H1 (cell line): ENCODE results near the gene LARP1. TPM values are rescaled to one million over a fixed set of nuclear protein-coding genes. Genes with fewer than 3 reads are reported as not detected.
A peak's percentile ranks its signal among the peaks of the same experiment; 100 is the strongest.

Experiments
- CTCF ChIA-PET: fragments of 300-600 bp; sonication (Branson Sonifier 250); formaldehyde crosslinking; loops from one replicate; lab custom pipeline; 2021; ENCODE audit not compliant: partially characterized antibody; lab: Charles Lee
- POLR2A ChIA-PET: fragments of 300-600 bp; sonication (Branson Sonifier 250); formaldehyde crosslinking; loops from one replicate; lab custom pipeline; 2021; ENCODE audit warnings: inconsistent platforms; ENCODE audit not compliant: partially characterized antibody; lab: Charles Lee
- DNase-seq, 2 experiments: peaks; one replicate each; pipeline versions ENCODE4 v3.0.0 to v3.0.0-alpha.2; 2010 to 2022; ENCODE audit warnings: low spot score in 2 of 2, low read depth in 1 of 2, mixed read lengths in 1 of 2
- FAIRE-seq: peaks from 2 replicates; lab custom pipeline; 2011; peaks lifted over from hg19 to GRCh38; lab: Jason Lieb, UNC
- H2AFZ ChIP-seq: 2 replicates; pipeline ENCODE4 v1.8.1; 2012; ENCODE audit warnings: low read length, inconsistent platforms
- H2AK5ac ChIP-seq: 2 replicates; pipeline ENCODE4 v1.6.1; 2013; ENCODE audit warnings: low read depth, low read length
- H2BK120ac ChIP-seq: replicated peaks from 2 replicates; pipeline ENCODE3; 2013; ENCODE audit warnings: low read depth, low read length, inconsistent platforms
- H2BK12ac ChIP-seq: 2 replicates; pipeline ENCODE4 v1.6.1; 2013; ENCODE audit warnings: low read depth, low read length
- H2BK15ac ChIP-seq: 2 replicates; pipeline ENCODE4 v1.6.1; 2013; ENCODE audit warnings: low read length
- H2BK20ac ChIP-seq: 2 replicates; pipeline ENCODE4 v1.6.1; 2013; ENCODE audit warnings: low read length
- H2BK5ac ChIP-seq: 2 replicates; pipeline ENCODE4 v1.6.1; 2013; ENCODE audit warnings: low read depth, low read length
- H3K14ac ChIP-seq: 2 replicates; pipeline ENCODE4 v1.6.1; 2013; ENCODE audit warnings: inconsistent platforms; ENCODE audit not compliant: insufficient read length
- H3K18ac ChIP-seq: 2 replicates; pipeline ENCODE4 v1.6.1; 2013; ENCODE audit warnings: low read length; ENCODE audit errors: extremely low read depth
- H3K23ac ChIP-seq: 2 replicates; pipeline ENCODE4 v1.6.1; 2013; ENCODE audit warnings: inconsistent platforms; ENCODE audit not compliant: insufficient read length
- H3K23me2 ChIP-seq: 2 replicates; pipeline ENCODE4 v1.6.1; 2013; ENCODE audit warnings: low read depth, low read length
- H3K27ac ChIP-seq: 2 replicates; pipeline ENCODE4 v1.6.1; 2011; ENCODE audit warnings: low read depth, low read length, inconsistent platforms
- H3K27me3 ChIP-seq, 4 experiments: replicated peaks in 1 of 4; 1 replicate in 1 of 4; 2 replicates in 3 of 4; pipeline versions ENCODE4 v1.6.1 to v1.8.1; 2011 to 2013; ENCODE audit warnings: low read length in 3 of 4, mild to moderate bottlenecking in 3 of 4, inconsistent platforms in 2 of 4, mixed read lengths in 2 of 4, moderate library complexity in 1 of 4; ENCODE audit not compliant: control insufficient read depth in 3 of 4, insufficient read depth in 3 of 4; ENCODE audit errors: extremely low read depth in 1 of 4
- H3K36me3 ChIP-seq, 4 experiments: 2 replicates each; pipeline versions ENCODE4 v1.6.1 to v1.8.1; 2011 to 2013; ENCODE audit warnings: mild to moderate bottlenecking in 4 of 4, low read length in 3 of 4, moderate library complexity in 2 of 4, control low read depth in 1 of 4, inconsistent platforms in 1 of 4; ENCODE audit not compliant: insufficient read depth in 4 of 4, control insufficient read depth in 2 of 4
- H3K4ac ChIP-seq: replicated peaks from 2 replicates; pipeline ENCODE3; 2013; ENCODE audit warnings: low read length, low read depth, mixed read lengths, inconsistent platforms; ENCODE audit not compliant: insufficient read length
- H3K4me1 ChIP-seq, 4 experiments: replicated peaks in 1 of 4; 1 replicate in 1 of 4; 2 replicates in 3 of 4; pipeline versions ENCODE4 v1.6.1 to v1.8.1; 2011 to 2013; ENCODE audit warnings: low read length in 3 of 4, inconsistent platforms in 2 of 4, mixed read lengths in 1 of 4; ENCODE audit not compliant: insufficient read depth in 4 of 4, control insufficient read depth in 3 of 4
- H3K4me2 ChIP-seq, 2 experiments: 2 replicates each; pipeline versions ENCODE4 v1.6.1 to v1.8.1; 2011 to 2013; ENCODE audit warnings: low read depth in 2 of 2, low read length in 2 of 2, control low read depth in 1 of 2, inconsistent platforms in 1 of 2, mild to moderate bottlenecking in 1 of 2; ENCODE audit not compliant: insufficient read depth in 1 of 2
- H3K4me3 ChIP-seq, 4 experiments: fragments of 200-600, 300-600 bp in 1 of 4; sonication (generic), shearing (Covaris generic), sonication (Bioruptor Twin) in 1 of 4; 2 replicates each; pipeline versions ENCODE4 v1.5.1 to v1.8.1; 2011 to 2016; ENCODE audit warnings: low read length in 4 of 4, low read depth in 3 of 4, control low read depth in 2 of 4, inconsistent platforms in 2 of 4, mild to moderate bottlenecking in 2 of 4, mixed read lengths in 1 of 4, moderate library complexity in 1 of 4; ENCODE audit not compliant: insufficient read depth in 2 of 4; ENCODE audit errors: extremely low read depth in 1 of 4
- H3K56ac ChIP-seq: replicated peaks from 2 replicates; pipeline ENCODE3; 2013; ENCODE audit warnings: low read depth, mild to moderate bottlenecking, mixed read lengths, low read length, inconsistent platforms; ENCODE audit not compliant: insufficient read length
- H3K79me1 ChIP-seq: 2 replicates; pipeline ENCODE4 v1.6.1; 2013; ENCODE audit warnings: low read depth, low read length, control low read depth
- H3K79me2 ChIP-seq, 2 experiments: 2 replicates each; pipeline versions ENCODE4 v1.6.1 to v1.8.1; 2012 to 2013; ENCODE audit warnings: low read length in 2 of 2, mild to moderate bottlenecking in 2 of 2, inconsistent platforms in 1 of 2; ENCODE audit not compliant: insufficient read depth in 2 of 2, control insufficient read depth in 1 of 2
- H3K9ac ChIP-seq, 4 experiments: replicated peaks in 1 of 4; 1 replicate in 1 of 4; 2 replicates in 3 of 4; pipeline versions ENCODE4 v1.6.1 to v1.8.1; 2011 to 2013; ENCODE audit warnings: low read depth in 3 of 4, low read length in 3 of 4, control low read depth in 2 of 4, mild to moderate bottlenecking in 2 of 4, moderate library complexity in 2 of 4, inconsistent platforms in 1 of 4; ENCODE audit errors: extremely low read depth in 1 of 4
- H3K9me3 ChIP-seq, 2 experiments: 2 replicates each; pipeline versions ENCODE4 v1.6.1 to v1.8.1; 2012 to 2013; ENCODE audit warnings: mild to moderate bottlenecking in 2 of 2, moderate library complexity in 2 of 2, control low read depth in 1 of 2, inconsistent platforms in 1 of 2, low read depth in 1 of 2, low read length in 1 of 2, mixed read lengths in 1 of 2; ENCODE audit not compliant: insufficient read depth in 2 of 2
- H4K20me1 ChIP-seq, 2 experiments: replicated peaks in 1 of 2; 2 replicates each; pipeline versions ENCODE3 to v1.8.1; 2011 to 2013; ENCODE audit warnings: inconsistent platforms in 2 of 2, low read length in 2 of 2, mild to moderate bottlenecking in 1 of 2; ENCODE audit not compliant: insufficient read depth in 2 of 2, control insufficient read depth in 1 of 2
- H4K5ac ChIP-seq: 2 replicates; pipeline ENCODE4 v1.6.1; 2013; ENCODE audit warnings: low read length, low read depth, mixed read lengths, inconsistent platforms; ENCODE audit not compliant: insufficient read length
- H4K8ac ChIP-seq: 2 replicates; pipeline ENCODE4 v1.8.0; 2013; ENCODE audit warnings: mild to moderate bottlenecking, moderate library complexity, low read length, inconsistent platforms; ENCODE audit not compliant: insufficient read depth; ENCODE audit errors: extremely low read depth
- H4K91ac ChIP-seq: replicated peaks from 2 replicates; pipeline ENCODE3; 2013; ENCODE audit warnings: low read length, mixed read lengths, inconsistent platforms; ENCODE audit not compliant: insufficient read length
- GABPA ChIP-seq: IDR thresholded peaks from 2 replicates; pipeline ENCODE4 v1.6.1; 2011; ENCODE audit warnings: mild to moderate bottlenecking, low read length, moderate library complexity, borderline replicate concordance; ENCODE audit not compliant: insufficient read depth
- MAX ChIP-seq: IDR thresholded peaks from 2 replicates; pipeline ENCODE4 v1.6.1; 2012; ENCODE audit warnings: inconsistent platforms
- WGBS, 2 experiments: shearing (Covaris generic) in 1 of 2; methylation state at CpG; one replicate each; pipeline versions ENCODE4 v1.1.6 to v1.1.7; 2013 to 2015; ENCODE audit warnings: low lambda C conversion rate in 2 of 2, mixed read lengths in 2 of 2, inconsistent platforms in 1 of 2, low coverage in 1 of 2, missing lambda C conversion rate in 1 of 2; ENCODE audit not compliant: insufficient replicate concordance in 2 of 2, insufficient coverage in 1 of 2, insufficient read length in 1 of 2; ENCODE audit errors: extremely low coverage in 1 of 2, missing lambda C conversion rate in 1 of 2; 5-methylcytosine and 5-hydroxymethylcytosine counted together
- polyA plus RNA-seq, 7 experiments: library from polyadenylated mRNA; depleted of rRNA in 3 of 7; stranded (reverse) in 5 of 7; unstranded in 2 of 7; fragments of >200 nt in 5 of 7; fragments of 200-250 nt in 2 of 7; gene quantifications; 1 replicate in 5 of 7; 2 replicates in 1 of 7; 4 replicates in 1 of 7; pipeline versions ENCODE4 v1.2.1 to v1.2.3, GENCODE V29; 2011 to 2013; ENCODE audit warnings: missing spikeins in 2 of 7, mixed read lengths in 2 of 7
- total RNA-seq: library from RNA; stranded (reverse); fragmentation: NEBNext Ultra II Directional; extraction: Animal tissue kit (Norgen Biotek cat#: 25700); gene quantifications from 2 replicates; pipeline ENCODE4 v1.2.1, GENCODE V29; 2021

The LARP1 gene
- total and polyA plus RNA-seq, 2 of the 8 experiments (the other 6 are each of a cell fraction or from before 2014, with no cell fraction given): 106 to 422 TPM

GRCh38 chr5:154753792-154754191 lies 1.4 kb upstream of the LARP1 start:
- Histone ChIP-seq H4K8ac (peak overlapping the region; percentile 63; the same call in 1 of the 2 replicates), H3K4me2 (peak overlapping the region; percentile 59 to 70; a peak in 3 of 4 replicates), H2BK12ac (peak overlapping the region; percentile 64; the same call in 1 of the 2 replicates), H3K36me3 (no peaks in the 10 kb centered on the region), H3K79me2 (peaks cover 29 to 34% of the 10 kb centered on the region in 2 experiments), H3K27ac (no peak overlapping the region), H2BK15ac (peak overlapping the region; percentile 9; the same call in 1 of the 2 replicates), H4K20me1 (peaks cover 8 to 9% of the 10 kb centered on the region in 2 experiments), H3K4me1 (peaks cover 8 to 14% (median 9%) of the 10 kb centered on the region in 4 experiments), H2BK5ac (no peak overlapping the region), H3K4ac (no peak overlapping the region), H3K14ac (no peak overlapping the region), H3K27me3 (no peaks in the 10 kb centered on the region), H4K5ac (no peak overlapping the region), H3K56ac (no peak overlapping the region), H3K23me2 (peaks cover 3% of the 10 kb centered on the region; the same call in 1 of the 2 replicates), H3K9me3 (no peaks in the 10 kb centered on the region), H2BK20ac (no peak overlapping the region), H2AK5ac (0 out of 2 replicates have a peak overlapping the region, but pooled peaks have one; percentile 42), H4K91ac (no peak overlapping the region), H3K18ac (peak overlapping the region; percentile 48; the same call in 1 of the 2 replicates), H3K9ac (no peak overlapping the region), H3K4me3 (peak overlapping the region in 3 of 4 experiments; percentile 4 to 52 (median 10); a peak in 3 of 8 replicates), H2BK120ac (no peak overlapping the region), H2AFZ (no peak overlapping the region), H3K23ac (no peak overlapping the region), H3K79me1 (peaks cover 6% of the 10 kb centered on the region; the same call in 1 of the 2 replicates)
- CTCF ChIA-PET: interaction anchor here (0.8 to 2.3 kb wide), 10 partner anchors 16 to 104 kb away, joined by 3 to 7 read pairs (median 4); no protein-coding TSS in a partner anchor
- POLR2A ChIA-PET: interaction anchor here (0.9 to 2.1 kb wide), 9 partner anchors 9 to 104 kb away, joined by 3 to 9 read pairs (median 4); no protein-coding TSS in a partner anchor
- 0 out of 2 replicates have a peak, but pooled peaks have one; percentile 25 for TF ChIP-seq MAX
- no peak for TF ChIP-seq GABPA
- DNase-seq (no peak), FAIRE-seq (no peak)
- WGBS, 2 experiments: 75% methylated on average over 5 of the region's 5 CpGs; no CpG with 5 or more reads in 1 of the 2 experiments
